Activated CD8-positive, alpha-beta memory T cell treated with anti-CD3 and anti-CD28 coated beads, Interleukin-2, amount 50 U/mL, for 1 hour (primary cell): ENCODE measurements around the gene XIRP1.

Experiments used
- DNase-seq: peaks from one replicate; pipeline ENCODE4 v3.0.0-alpha.2; 2020; ENCODE audit errors: extremely low read depth

XIRP1 gene

DNA sequence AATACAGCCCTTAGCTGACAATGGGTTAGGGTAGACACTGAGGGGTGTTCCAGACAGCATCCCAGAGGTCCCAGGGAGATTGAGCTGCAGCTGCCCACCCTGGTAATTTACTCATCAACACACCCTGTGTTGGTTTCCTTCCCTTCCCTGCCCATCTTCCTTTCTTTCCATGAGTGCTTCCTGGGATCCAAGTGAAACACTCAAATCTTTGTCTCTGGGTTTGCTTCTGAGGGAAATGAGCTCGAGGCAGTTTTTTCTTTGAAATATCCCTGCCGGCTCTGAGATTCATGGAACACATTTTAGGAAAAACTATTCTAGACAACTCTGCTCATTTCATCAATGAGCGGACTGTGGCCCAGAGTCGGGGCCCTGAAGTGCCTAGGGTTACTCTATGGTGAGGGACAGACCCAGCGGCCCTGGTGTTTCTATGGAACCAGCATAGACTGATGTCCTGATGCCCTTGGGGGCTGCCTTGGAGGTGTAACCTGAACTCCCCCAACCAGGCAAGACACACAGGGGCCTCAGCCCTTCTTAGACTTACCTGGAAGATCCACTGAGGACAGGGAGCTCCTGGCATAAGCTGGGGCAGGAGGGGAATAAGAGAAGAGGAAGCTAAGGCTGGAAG, 24.1 kb downstream of the XIRP1 start:
- no peak for DNase-seq

DNA sequence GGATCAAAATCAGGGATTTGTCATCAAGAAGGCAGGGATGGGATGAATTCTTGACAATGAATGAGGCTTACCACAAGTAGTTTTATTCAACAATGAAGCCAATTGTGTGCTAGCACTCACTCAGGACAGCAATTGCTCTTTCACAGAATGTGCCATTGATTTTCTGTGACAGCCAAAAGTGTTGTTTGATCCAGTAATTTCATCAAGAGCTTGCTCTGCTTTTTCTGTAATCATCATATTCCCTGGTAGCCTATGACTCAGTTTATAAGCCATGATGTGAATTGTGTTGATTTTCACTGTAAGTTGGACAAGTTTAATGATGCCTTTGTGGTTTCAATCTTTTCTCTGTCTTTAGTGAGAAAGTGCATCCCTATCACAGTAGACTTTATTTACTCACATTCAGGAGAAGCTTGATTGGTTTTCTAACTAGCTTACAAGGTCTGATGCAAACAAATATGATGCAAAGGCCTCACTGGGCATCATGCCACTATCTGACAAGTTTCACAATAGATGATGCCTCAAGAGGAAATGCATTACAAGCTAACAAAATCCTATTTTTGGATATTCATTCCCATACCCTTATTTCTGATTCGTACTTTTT, 25.4 kb downstream of the XIRP1 start:
- no peak for DNase-seq

DNA sequence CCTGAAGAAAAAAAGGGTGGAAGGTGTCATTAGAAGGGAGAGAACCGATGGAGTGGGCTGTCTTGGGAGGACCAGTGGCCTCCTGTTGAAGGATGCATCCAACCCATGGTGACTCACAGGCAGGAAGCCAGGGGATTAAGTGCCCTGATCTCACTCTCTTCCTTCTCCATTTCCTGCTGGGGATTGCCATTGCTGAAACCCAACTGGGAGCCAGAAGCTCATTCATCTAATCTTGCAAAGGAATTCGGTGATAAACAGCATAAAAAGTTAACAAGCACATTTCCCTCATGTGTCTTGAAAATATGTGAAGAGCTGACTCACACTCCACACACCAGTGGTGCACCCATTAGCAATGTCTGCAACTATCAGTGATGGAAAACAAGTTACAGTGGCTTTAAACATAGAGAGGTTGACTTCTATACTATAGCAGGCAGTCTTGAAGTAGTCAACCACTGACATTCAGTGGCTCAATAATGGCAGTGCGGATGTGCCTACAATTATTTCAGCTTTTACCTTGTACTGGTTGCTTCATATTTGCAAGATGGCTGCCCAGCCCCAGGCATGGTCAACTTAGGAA, 26.2 kb downstream of the XIRP1 start:
- no peak for DNase-seq

DNA sequence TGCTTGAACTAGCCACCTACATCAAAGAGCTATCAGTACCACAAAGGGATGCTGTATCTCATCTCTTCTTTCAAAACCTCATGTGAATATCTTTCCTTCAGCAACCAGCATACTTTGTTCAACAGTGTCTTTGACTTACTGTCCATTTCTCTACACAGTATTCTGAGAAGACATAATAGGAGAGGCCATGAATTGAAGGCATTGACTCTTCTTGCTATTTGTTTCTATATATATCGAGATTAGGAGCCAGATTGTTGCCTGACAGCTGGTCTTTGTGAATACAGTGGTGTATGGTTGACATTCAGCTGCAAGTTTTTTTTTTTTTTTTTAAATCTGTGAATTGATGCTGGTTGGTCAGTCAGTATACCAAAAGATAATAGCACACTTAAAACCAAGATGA, 26.9 kb downstream of the XIRP1 start:
- no peak for DNase-seq

DNA sequence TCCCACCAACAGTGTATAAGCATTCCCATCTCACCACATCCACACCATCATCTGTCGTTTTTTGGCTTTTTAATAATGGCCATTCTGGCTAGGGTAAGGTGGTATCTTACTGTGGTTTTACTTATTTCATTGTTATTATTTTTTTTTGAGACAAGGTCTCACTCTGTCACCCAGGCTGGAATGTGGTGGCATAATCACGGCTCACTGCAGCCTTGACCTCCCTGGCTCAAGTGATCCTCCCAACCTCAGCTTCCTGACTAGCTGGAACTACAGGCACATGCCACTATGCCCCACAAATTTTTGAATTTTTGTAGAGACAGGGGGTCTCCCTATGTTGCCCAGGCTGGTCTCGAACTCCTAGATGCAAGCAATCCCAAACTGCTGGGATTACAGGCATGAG, 28.0 kb downstream of the XIRP1 start:
- no peak for DNase-seq

DNA sequence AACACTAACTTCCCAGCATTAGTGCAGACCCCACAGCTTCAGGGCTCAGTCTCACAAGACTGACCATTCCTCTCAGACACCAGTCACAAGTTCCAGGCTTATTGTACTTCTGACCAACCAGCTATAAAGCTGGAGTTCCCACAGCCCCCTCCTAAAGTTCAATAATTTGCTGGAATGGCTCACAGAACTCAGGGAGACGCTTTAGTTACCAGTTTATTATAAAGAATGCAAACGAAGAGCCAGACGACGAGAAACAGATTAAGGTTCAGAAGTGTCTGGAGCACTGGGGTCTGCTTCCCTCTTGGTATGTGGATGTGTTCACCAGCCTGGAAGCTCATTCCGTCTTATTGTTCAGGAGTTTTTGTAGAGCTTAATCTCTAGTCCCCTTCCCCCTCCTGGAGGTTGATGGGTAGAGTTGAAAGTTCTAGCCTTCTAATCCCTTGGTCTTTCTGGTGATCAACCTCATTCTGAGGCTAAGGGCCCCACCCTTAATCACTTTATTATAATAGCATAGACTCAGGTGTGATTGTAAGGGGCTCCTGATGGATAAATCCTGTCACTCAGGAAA, 34.2 kb downstream of the XIRP1 start:
- no peak for DNase-seq

DNA sequence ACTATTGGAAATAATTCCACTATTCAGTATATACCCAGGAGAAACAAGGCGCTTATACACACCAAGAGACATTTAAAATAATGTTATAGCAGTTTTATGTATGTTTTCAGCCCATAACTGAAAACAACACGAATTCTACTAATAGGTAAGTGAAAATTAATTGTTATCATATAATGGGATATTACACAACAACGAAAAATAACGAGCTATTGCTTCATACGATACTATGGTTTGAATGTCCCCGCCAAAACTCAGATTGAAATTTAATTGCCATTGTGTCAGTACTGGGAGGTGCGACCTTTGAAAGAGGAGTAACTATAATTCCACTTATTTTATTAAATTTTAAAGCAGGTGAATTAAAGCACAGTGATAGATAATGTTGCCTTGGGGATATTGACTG, 35.0 kb downstream of the XIRP1 start:
- no peak for DNase-seq

DNA sequence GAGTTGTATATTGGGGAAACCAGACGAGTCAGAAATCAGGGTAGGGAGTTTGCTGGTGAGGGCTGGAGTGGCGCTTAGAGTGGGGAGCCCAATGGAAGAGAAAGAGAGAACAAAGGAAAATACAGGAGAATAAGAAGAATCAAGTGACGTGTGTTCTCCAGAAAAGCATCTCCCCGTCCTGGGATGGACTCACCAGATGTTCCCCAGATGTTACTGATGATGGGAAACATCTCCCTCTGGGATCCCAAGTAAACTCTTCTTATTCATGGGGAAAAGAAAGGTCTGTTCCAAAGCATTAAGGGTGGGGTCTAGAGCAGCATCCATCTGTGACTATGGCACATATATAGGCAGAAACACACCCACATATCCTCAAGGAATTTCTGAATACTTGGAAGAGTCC, 36.0 kb downstream of the XIRP1 start:
- DNase-seq: no peak

DNA sequence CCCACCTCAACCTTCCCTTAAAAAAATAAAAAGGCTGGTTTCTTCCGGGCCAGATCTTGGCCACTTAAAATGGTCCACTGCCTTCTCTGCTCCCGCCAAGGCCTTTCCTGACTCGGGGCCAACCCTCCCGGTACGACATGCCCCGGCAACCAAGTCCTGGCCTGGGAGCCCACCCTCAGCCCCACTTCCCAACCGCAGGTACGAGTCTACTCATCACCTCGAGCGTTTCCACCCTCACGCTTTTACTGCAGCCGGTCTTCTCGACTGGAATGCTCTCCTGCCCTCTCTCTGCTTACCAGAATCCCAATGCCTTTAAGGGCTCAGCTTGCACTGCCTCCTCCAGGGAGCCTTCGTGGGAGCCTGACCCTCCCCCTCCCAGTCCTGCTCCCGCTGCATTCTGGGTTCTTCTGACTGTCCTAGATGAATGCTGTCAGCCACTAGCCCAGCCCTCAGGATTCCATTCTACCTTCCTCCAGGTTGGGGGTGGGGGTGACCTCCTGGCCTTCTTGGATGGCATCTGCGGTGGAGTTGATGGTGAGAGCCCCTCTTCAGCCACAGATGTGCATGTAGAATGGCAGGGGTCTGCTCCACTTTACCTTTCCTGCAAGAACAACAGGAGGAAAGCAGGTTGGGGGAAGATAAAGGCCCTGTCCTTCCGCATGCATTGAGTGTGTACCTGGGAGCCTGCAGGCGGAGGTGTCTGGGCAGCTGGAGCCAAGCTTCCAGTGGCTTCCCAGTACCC, 37.9 kb downstream of the XIRP1 start:
- DNase-seq: no peak

DNA sequence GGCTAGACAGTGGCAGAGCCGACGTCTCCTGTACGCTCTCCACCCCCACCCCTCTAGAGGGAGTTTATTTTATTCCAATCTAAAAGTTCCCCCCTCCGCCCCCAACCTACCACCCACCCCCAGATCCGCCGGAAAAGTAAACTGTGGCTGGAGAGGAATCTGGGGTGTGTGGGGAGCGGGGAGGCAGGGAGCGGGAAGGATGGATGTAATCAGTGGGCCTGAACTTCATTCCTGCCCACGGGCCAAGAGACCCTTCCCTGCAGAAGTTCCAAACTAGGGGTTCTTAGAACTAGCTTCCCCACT, 38.5 kb downstream of the XIRP1 start:
- DNase-seq: no peak

DNA sequence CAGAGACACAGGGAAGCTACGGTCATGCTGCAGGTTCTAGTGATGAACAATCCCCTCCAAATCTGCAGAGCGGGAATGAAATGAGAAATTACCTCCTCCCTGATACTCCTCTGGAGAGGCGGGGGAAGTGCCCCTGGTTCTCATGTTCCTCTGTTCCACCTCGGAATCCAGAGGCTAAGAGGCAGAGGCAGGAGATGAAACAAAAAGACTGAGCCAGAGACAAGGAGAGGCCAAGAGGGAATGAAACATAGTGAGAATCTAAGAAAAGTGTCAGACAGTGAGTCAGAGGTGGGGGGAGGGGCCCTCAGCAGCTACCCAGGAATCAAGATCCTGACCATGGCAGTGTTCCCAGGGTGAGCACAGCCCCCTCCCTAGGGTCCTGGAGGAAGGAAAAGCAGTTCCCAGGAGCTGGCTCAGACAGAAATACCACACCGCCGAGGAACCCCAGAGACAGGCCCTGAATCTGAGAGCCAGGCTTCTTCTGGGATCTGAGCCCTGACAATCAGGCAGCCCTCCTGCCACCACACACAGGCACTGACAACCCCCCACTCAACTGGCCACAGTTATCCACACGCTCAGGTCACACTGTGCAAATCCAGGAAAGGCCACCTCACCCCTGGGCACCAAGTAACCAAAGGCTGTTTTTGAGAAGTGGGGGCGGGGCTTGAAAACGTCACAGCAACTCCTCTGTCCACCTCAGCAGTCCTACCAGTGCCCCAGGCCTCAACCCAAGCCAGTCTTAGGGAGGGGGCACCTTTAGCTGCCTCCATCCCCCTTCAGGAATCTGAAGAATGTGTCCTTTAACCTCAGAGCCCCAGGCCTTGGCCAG, 41.4 kb downstream of the XIRP1 start:
- DNase-seq: no peak

DNA sequence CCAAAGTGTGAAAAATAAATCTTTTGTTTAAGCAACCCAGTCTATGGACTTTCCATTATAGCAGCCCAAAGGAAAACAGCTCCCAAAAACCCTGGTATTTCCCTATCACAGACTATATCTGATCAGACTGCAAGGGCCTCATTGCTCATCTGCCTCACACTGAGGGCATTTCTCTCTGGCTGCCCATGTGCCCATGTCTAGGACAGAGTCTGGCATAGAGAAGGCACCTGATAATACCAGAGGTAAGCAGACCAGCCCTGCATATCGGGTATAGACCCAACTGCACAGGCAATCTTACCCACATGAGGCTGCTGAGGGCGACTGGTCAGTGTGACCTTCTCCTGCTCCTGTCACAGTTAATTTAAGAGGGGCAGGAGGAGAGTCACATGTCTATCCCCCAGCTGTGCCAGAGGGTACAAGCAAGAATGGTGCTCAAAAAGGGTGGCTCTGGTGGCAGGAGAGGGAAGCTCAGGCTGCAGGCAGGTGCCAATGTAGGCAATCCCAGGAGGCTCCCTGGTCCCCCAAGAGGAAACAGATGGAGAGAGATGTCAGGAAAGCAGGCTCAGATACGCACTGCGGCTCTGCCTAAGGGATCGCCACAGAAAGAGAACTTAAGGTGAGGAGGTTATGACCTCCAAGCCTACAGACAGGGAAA, 42.1 kb downstream of the XIRP1 start:
- no peak for DNase-seq

DNA sequence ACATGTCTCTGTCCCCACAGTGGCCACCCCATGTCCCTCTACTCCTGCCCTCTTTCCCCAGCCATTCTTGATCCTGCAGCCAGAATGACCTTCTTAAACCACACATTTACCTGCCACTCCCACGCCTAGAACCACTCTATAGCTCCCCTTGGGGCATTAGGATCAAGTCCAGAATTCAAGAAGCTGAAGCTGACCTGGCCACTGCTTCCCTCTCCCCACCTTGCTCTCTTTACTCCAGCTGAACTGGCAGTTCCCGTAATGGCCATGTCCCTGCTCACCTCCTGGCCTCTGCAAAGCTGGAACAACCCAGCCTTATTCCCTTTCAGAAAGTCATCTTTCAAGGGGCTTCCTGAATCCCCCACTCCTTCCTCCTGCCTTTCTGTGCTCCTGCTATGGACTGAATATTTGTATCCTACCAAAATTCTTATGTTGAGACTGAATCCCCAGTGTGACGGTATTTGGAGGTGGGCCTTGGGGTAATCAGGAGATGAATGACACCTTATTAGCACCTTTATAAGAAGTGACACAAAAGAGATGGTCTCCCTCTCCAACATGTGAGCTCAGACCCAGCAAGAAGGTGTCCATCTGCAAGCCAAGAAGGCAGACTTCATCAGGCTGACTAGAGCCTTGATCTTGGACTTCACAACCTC, 42.8 kb downstream of the XIRP1 start:
- no peak for DNase-seq

DNA sequence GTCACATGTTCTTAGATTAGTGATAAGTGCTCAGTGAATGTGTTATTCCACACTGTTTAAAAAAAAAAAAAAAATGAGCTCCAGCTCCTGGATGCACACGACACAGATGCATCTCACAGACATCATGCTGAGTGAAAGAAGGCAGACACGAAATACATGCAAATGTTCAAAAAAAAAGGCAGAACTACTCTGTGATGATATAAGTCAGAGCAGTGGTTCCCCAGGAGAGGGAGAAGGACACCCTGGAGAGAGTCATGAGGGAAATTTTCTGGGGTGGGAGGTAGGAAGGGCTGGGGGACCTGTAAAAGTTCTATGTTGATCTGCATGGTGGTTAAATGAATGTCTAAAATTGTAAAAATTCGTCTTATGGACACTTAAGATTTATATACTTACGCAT, 43.3 kb downstream of the XIRP1 start:
- no peak for DNase-seq

DNA sequence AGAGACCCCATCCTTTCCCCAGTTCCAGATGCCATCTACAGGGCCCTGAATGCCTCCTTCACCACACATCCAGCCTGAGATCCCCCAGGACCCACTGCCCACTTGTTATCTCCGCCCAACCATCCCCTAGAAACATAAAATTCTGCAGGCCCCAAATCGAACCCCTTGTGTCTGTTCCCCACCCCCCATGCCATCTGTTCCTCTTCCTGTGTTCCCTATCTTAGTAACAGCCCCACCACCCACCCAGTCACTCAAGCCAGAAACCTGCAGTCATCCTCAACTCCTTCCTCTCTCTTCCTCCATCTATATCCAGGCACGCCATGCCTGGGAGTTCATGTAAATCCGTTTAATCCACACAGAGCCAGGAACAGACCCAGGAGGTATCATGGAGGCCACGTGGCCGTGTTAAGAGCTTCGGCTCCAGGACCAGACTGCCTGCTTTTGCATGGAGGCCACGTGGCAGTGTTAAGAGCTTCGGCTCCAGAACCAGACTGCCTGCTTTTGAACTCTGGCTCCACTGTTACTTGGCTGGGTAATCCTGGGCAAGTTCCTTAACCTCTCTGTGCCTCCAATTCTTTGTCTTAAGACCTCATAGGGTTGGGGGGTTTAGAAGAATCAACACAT, 43.8 kb downstream of the XIRP1 start:
- no peak for DNase-seq

DNA sequence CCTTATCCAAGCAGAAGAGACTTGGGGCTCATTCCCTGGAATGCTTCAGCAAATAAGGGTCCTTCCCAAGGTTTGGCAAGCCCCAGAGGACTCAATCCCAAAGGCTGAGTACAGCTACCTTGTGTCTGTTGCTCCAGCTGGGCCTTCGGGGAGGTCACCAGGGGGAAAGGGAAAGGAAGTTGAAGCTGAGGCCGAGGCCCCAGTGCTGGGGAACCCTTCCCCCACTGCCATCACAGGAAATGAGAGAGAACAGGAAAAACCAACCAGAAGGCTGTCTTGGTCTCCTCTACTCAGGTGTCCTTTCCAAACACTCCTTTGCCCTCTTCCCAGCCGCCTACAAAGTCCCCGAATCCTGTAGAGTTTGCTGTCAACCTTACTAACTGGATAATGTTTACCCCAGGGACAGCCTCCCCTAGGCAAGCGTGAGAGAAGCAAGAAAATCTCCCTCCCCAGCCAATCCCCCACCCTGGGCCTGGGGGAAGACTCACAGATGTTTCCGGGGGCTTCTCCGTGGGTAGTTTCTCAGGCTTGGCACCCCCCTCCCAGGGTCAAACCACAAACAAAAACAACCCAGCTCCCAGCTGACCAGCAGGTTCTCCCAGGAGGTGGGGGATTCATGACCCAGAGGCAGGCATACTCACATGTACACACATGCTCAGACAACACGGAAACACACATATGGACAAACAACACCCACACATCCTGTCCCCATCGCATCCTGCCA, 44.5 kb downstream of the XIRP1 start:
- no peak for DNase-seq

DNA sequence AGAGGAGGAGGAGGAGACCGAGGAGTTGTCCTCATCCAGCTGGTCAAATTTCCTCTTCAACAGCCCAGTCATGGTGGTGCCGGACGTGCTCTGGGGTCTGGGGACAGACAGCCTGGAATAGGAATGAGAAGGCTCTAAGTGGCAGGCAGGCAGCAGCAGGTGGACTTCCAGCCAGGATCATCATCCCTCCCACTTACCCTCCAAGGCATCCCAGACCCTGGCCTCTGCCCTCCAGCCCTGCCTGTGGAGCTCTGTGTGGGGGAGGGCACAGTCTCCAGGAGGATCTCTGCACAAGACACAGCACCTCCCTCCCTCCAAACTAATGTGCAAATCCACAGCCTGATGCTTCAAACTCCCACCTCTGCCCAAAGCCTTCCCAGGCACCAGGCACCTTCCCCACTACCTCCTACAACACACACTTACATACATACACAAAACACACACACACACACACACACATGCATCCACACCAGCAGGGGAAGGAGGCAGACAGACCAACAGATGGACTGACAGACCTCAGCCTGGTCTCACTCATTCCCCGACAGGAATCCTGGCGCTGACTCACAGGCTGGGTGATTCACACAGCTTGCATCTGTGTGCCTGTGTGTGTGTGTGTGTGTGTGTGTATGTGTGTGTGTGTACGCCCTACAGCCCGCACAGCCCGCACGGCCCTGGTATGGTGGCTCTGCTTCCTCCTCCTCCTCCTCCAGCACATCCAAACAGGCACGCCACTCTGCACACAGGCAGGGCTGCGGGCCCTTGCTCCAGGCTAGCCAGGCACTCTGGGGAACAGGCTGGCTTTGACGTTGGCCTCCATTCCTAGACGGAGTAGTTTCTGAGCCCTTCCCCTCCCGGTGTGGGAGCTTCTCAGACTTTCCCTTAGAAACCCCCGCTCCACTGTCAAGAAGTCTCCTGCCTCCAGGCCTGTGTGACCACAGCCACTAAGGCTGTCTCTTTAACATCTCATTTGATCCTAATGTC, 45.5 kb downstream of the XIRP1 start:
- DNase-seq: peak; percentile 63

DNA sequence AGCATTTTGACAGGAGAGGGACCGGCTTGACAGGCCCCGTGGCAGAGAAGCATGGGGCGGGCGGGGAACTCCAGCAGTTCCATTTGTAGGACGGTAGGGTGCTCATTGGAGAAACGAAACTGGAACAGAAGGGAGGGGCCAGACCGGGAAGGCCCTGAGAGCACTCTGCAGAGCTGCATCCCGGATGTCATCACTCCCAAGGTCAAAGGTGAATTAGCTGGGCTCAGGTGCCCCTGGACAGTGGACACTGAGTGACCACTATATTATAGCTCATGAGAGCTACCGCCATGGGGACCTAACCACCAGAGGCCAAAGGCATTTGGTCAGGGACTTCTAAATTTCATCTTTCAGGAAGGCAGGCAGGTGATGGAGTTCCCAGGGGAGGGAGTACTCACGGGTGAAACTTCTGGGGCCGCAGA, 46.3 kb downstream of the XIRP1 start:
- DNase-seq: no peak
